ENCODE results near the gene C1D. TPM values are rescaled to one million over a fixed set of nuclear protein-coding genes. Genes with fewer than 3 reads are reported as not detected.

C1D gene
- 5.7 and 12.0 TPM in 2 replicates for total RNA-seq (ENCODE audit: low replicate concordance)

GRCh38 chr2:68062680-68063387, at the start of gene C1D:
C1D (minus strand) TSS chr2:68063004; CDS start chr2:68047310, 15,694 bp downstream.

Other genes with a start within 250 kb of the C1D start
- gene PNO1, start 94.9 kb upstream of the C1D start, total RNA-seq (ENCODE audit: low replicate concordance): 2.7 and 9.4 TPM in 2 replicates
- 5.1 and 15.9 TPM in 2 replicates for gene PPP3R1, start 189.5 kb upstream of the C1D start, total RNA-seq (ENCODE audit: low replicate concordance)